DMS79 (cell line): Measurements from ENCODE around the gene AFDN.
A peak's percentile ranks its signal among the peaks of the same experiment; 100 is the strongest.

Experiments
- DNase-seq: peaks from one replicate; lab custom pipeline; 2025; lab: John Stamatoyannopoulos, UW

Gene AFDN

GRCh38 chr6:167817729-167818128 is 9.0 kb upstream of the AFDN start:
- DNase-seq = peak; percentile 8

- peak; percentile 20 for DNase-seq
These were observed 7.1 kb upstream of the AFDN start for GRCh38 chr6:167819576-167819975.

- DNase-seq = no peak
These were observed 6.0 kb upstream of the AFDN start for GRCh38 chr6:167820681-167821080.

- no peak for DNase-seq
These were observed 1.9 kb upstream of the AFDN start for GRCh38 chr6:167824591-167825331.

GRCh38 chr6:167825332-167826229 is 1.1 kb upstream of the AFDN start:
- DNase-seq = peak; percentile 16

GRCh38 chr6:167826230-167826895 is 348 bp upstream of the AFDN start:
- no peak for DNase-seq

GRCh38 chr6:167827583-167828324 is 1.0 kb downstream of the AFDN start:
- no peak for DNase-seq

- DNase-seq = no peak
These were observed 1.7 kb downstream of the AFDN start for GRCh38 chr6:167828325-167828956.

- DNase-seq = no peak
These were observed 2.8 kb downstream of the AFDN start for GRCh38 chr6:167829513-167829912.

- DNase-seq = no peak
These were observed 4.6 kb downstream of the AFDN start for GRCh38 chr6:167831281-167831828.

- DNase-seq = no peak
These were observed 6.0 kb downstream of the AFDN start for GRCh38 chr6:167832497-167833395.

- no peak for DNase-seq
These were observed 6.7 kb downstream of the AFDN start for GRCh38 chr6:167833396-167833763.

GRCh38 chr6:167835260-167835659 is 8.5 kb downstream of the AFDN start:
- no peak for DNase-seq

- no peak for DNase-seq
These were observed 10.0 kb downstream of the AFDN start for GRCh38 chr6:167836721-167837120.

- DNase-seq = no peak
These were observed 11.6 kb downstream of the AFDN start for GRCh38 chr6:167838207-167838748.

GRCh38 chr6:167839343-167839742 is 12.6 kb downstream of the AFDN start:
- DNase-seq = no peak

- DNase-seq = no peak
These were observed 13.0 kb downstream of the AFDN start for GRCh38 chr6:167839755-167840154.

GRCh38 chr6:167840160-167840525 is 13.4 kb downstream of the AFDN start:
- no peak for DNase-seq

GRCh38 chr6:167840526-167841179 is 13.9 kb downstream of the AFDN start:
- no peak for DNase-seq
